HG02885 (cell line): ENCODE data around the gene RYR1.
"Not testable (repeated sequence)": the region's sequence is repeated elsewhere in the genome, so short reads cannot be mapped to it uniquely, and the experiment has no call there.

ENCODE experiments used
- ATAC-seq: cut with Tn5 transposase; IDR thresholded peaks from one replicate; pipeline ENCODE4 v1.9.1; 2021; ENCODE audit warnings: mild to moderate bottlenecking; ENCODE audit not compliant: unreplicated experiment, poor library complexity

RYR1 gene

DNA sequence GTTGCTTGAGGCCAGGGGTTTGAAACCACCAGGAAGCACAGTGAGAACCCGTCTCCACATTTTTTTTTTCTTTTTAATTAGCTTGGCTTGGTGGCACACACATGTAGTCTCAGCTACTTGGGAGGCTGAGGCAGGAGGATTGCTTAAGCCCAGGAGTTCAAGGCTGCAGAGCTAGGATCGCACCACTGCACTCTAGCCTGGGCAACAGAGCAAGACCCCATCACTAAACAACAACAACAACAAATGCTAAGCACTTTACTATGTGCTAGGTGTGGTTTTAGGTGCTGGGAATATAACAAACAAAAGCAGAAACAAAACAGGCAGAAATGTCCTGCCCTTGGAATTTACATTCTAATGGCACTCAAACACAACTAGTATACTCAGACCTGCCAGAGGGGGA, 51.3 kb downstream of the RYR1 start:
- ATAC-seq, result no peak

DNA sequence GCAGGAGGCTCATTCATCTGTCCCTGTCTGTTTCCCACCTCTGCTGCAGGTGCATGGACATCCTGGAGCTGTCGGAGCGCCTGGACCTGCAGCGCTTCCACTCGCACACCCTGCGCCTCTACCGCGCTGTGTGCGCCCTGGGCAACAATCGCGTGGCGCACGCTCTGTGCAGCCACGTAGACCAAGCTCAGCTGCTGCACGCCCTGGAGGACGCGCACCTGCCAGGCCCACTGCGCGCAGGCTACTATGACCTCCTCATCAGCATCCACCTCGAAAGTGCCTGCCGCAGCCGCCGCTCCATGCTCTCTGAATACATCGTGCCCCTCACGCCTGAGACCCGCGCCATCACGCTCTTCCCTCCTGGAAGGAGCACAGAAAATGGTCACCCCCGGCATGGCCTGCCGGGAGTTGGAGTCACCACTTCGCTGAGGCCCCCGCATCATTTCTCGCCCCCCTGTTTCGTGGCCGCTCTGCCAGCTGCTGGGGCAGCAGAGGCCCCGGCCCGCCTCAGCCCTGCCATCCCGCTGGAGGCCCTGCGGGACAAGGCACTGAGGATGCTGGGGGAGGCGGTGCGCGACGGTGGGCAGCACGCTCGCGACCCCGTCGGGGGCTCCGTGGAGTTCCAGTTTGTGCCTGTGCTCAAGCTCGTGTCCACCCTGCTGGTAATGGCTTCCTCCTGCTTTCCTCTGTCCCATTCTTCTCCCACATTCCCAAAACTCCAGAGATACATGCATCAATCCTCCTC, 52.2 kb downstream of the RYR1 start:
- no peak for ATAC-seq

DNA sequence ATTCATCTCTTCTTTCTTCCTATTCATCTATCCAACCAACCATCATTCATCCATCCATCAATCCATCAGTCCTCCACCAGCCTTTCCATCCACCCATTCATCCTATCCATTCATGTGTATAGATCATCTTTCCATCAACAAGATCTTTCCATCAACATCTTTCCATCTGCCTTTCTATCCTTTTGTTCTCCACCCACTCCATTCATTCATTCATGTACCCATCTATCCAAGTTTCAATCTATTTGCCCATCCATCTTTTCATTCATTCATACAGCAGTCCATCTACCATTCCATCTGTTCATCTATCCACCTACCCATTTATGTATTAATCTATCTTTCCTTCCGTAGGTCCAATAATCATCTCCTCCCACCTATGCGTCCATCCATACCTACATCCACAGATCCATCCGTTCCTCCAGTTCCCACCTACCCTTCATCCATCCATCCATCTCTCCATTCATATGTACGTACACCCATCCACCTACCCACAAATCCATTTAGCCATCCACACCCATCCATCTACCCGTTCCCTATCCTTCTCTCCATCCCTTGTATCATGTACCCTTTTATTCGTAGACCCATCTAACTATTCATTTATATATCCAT, 53.3 kb downstream of the RYR1 start:
- ATAC-seq, result no peak

DNA sequence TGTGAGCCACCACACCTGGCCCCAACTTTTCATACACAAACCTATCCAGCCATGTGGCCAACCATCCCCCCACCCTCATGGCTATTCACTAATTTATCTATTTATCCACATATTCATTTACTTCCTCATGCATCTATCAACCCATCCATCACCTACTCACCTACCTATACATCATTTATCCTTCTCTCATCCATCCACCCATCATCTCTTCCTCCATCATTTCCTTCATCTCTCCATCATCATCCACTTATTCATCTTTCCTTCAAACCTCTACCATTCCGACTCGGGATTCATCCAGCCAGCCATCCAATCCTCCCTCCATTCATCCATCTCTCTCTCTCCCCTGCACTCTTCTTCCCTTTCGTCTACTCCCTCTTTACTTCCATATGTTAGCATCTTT, 54.6 kb downstream of the RYR1 start:
- no peak for ATAC-seq

- ATAC-seq, result no peak
Measured at GRCh38 chr19:38488776-38489481, 55.4 kb downstream of the RYR1 start.

DNA sequence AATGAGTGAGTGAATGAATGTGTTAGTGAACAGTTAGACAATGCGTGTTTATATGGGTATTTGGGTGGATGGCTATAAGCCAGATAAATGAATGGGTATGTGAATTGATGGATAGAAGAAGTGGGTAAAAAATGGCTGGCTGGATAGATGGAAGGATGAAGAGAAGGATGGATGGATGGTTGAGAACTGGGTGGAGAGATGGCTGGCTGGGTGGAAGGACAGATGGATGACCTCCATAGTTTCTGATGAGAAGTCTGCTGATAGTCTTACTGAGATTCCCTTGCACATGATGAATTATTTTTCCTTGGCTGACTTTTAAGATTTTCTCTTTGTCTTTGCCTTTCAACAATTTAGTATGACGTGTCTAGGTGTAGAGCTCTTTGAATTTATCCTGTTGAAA, 57.4 kb downstream of the RYR1 start:
- no peak for ATAC-seq

- ATAC-seq, result no peak
Measured at GRCh38 chr19:38492181-38492813, 58.8 kb downstream of the RYR1 start.

DNA sequence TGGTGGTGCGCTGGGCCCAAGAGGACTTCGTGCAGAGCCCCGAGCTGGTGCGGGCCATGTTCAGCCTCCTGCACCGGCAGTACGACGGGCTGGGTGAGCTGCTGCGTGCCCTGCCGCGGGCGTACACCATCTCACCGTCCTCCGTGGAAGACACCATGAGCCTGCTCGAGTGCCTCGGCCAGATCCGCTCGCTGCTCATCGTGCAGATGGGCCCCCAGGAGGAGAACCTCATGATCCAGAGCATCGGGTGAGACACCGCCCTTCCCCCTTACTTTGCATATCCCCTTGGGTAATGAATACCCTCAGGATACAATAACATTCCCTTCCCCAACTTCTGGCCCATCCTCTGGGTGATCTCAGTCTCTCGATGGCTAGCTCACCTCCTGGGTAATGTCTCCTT, 60.9 kb downstream of the RYR1 start:
- no peak for ATAC-seq

DNA sequence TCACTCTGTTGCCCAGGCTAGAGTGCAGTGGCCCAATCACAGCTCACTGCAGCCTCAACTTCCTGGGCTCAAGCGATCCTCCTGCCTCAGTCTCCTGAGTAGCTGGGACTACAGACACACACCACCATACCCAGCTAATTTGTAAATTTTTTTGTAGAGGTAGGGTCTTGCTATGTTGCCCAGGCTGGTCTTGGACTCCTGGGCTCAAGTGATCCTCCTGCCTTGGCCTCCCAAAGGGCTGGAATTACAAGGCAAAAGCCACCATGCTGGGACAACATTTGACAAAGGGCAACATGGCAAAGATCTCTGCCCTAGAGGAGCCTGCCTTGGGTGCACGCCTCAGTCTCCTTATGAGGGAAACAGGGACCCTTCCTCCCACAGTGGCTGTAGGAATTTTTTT, 61.9 kb downstream of the RYR1 start:
- not testable (repeated sequence) for ATAC-seq

GRCh38 chr19:38496116-38496515, 62.6 kb downstream of the RYR1 start:
- ATAC-seq, result no peak

- no peak for ATAC-seq
Measured at GRCh38 chr19:38496603-38497487, 63.4 kb downstream of the RYR1 start.

GRCh38 chr19:38497907-38498306, 64.4 kb downstream of the RYR1 start:
- ATAC-seq, result no peak

DNA sequence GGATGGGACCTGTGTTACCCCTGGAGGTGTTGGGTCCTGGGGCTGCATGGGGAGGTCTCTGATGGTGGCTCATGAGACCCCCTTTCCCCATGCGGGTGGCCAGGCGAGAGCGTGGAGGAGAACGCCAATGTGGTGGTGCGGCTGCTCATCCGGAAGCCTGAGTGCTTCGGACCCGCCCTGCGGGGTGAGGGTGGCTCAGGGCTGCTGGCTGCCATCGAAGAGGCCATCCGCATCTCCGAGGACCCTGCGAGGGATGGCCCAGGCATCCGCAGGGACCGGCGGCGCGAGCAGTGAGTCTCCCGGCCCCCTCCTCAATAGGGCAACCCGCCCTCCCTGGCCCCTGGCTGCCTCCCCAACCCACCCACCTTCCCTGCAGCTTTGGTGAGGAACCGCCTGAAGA, 66.0 kb downstream of the RYR1 start:
- no peak for ATAC-seq

- no peak for ATAC-seq
Measured at GRCh38 chr19:38500450-38500849, 67.0 kb downstream of the RYR1 start.

- ATAC-seq, result no peak
Measured at GRCh38 chr19:38502410-38503076, 69.1 kb downstream of the RYR1 start.

DNA sequence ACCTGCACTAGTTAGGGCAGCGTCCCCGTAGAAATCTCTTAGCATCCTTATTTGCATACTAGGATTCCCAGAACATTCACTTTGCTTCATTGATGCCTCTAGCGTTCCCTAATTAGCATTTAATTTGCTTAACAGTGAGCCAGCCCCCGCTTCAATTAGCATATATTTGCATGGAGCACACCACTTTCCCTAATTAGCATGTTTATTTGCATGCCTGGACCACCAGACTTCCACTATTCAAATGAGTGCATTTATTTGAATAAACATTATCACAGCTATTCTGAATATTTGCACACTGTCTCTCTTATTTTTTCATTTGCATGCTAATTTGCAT, 69.6 kb downstream of the RYR1 start:
- ATAC-seq, result no peak

- ATAC-seq, result no peak
Measured at GRCh38 chr19:38505958-38506357, 72.5 kb downstream of the RYR1 start.

- no peak for ATAC-seq
Measured at GRCh38 chr19:38506375-38506722, 72.9 kb downstream of the RYR1 start.

DNA sequence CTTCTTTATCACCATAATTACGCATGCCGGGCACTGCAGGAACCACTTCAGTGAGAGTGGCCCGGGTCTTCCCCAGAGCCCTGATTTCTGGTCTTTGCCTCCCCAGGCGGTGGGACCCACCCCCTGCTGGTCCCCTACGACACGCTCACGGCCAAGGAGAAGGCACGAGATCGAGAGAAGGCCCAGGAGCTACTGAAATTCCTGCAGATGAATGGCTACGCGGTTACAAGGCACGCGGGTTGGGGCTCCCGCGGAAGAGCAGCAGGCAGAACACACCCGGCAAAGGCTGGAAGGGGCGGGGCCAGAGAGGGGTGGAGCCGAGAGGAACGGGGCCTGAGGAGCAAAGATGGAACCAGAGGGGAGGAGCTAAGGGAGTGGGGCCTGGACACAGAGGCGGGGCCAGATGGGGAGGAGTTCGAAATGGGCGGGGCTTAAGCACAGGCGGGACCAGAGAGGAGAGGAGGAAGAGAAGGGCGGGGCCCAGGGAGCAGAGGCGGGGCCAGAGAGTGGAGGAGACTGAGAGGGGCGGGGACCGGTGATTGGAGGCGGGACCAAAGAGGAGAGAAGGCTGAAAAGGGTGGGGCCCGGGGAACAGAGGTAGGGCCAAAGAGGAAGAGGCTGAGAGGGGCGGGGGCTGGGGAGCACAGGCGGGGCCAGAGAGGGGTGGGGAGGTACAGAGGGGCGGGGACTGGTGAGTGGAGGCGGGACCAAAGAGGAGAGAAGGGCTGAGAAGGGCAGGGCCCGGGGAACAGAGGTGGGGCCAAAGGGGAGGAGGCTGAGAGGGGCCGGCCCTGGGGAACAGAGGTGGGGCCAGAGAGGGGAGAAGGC, 73.4 kb downstream of the RYR1 start:
- ATAC-seq, result no peak
